Karpas-422 (cell line): Measurements from ENCODE around the gene NEK10. TPM values are rescaled to one million over a fixed set of nuclear protein-coding genes. Genes with fewer than 3 reads are reported as not detected.
A peak's percentile ranks its signal among the peaks of the same experiment; 100 is the strongest.

Experiments
- DNase-seq: peaks from one replicate; pipeline ENCODE4 v3.0.0-alpha.2; 2015
- H2AFZ ChIP-seq: fragments of 200-600 bp; sonication (generic); 2 replicates; pipeline ENCODE4 v1.6.1; 2014; ENCODE audit warnings: antibody characterized with exemption, low read length, mixed read lengths
- H3K27ac ChIP-seq: fragments of 200-600 bp; sonication (generic); 2 replicates; pipeline ENCODE4 v1.5.1; 2014; ENCODE audit warnings: mild to moderate bottlenecking, low read length, moderate library complexity
- H3K27me3 ChIP-seq: fragments of 200-600 bp; sonication (generic); 2 replicates; pipeline ENCODE4 v1.6.1; 2014; ENCODE audit warnings: low read length, mixed read lengths
- H3K36me3 ChIP-seq: fragments of 200-600 bp; sonication (generic); 2 replicates; pipeline ENCODE4 v1.6.1; 2014; ENCODE audit warnings: low read length, mixed read lengths; ENCODE audit not compliant: insufficient read depth
- H3K4me1 ChIP-seq: fragments of 200-600 bp; sonication (generic); 2 replicates; pipeline ENCODE4 v1.6.1; 2014; ENCODE audit warnings: mild to moderate bottlenecking, low read length, mixed read lengths
- H3K4me2 ChIP-seq: fragments of 200-600 bp; sonication (generic); 2 replicates; pipeline ENCODE4 v1.6.1; 2014; ENCODE audit warnings: low read length, low read depth, mild to moderate bottlenecking; ENCODE audit not compliant: poor library complexity, severe bottlenecking
- H3K4me3 ChIP-seq: fragments of 200-600 bp; sonication (generic); 2 replicates; pipeline ENCODE4 v1.5.1; 2014; ENCODE audit warnings: mild to moderate bottlenecking, antibody characterized with exemption, low read length, mixed read lengths
- H3K79me2 ChIP-seq: fragments of 200-600 bp; sonication (generic); 2 replicates; pipeline ENCODE4 v1.6.1; 2014; ENCODE audit warnings: mild to moderate bottlenecking, low read length, mixed read lengths
- H3K9ac ChIP-seq: fragments of 200-600 bp; sonication (generic); 2 replicates; pipeline ENCODE4 v1.6.0; 2014; ENCODE audit warnings: low read length
- H3K9me2 ChIP-seq: fragments of 200-600 bp; sonication (generic), shearing (Covaris generic); replicated peaks from 2 replicates; pipeline ENCODE4 v1.6.0; 2014; ENCODE audit warnings: mild to moderate bottlenecking, low read length, moderate library complexity; ENCODE audit not compliant: insufficient read depth
- H3K9me3 ChIP-seq: fragments of 300-700, 200-600 bp; sonication (generic); 2 replicates; pipeline ENCODE4 v1.6.1; 2014; ENCODE audit warnings: low read length, mixed read lengths
- H4K20me1 ChIP-seq: fragments of 200-600 bp; sonication (generic); 2 replicates; pipeline ENCODE4 v1.6.1; 2014; ENCODE audit warnings: mild to moderate bottlenecking, antibody characterized with exemption, low read length, low read depth; ENCODE audit not compliant: insufficient read depth
- total RNA-seq: library from RNA; depleted of rRNA; stranded (reverse); fragments of >200 nt; shearing (Covaris generic); gene quantifications from 2 replicates; pipeline ENCODE4 v1.2.3, GENCODE V29; 2014; ENCODE audit warnings: low replicate concordance

NEK10 gene
- total RNA-seq, 1 experiment from 2014 or later: 0.34 TPM

DNA sequence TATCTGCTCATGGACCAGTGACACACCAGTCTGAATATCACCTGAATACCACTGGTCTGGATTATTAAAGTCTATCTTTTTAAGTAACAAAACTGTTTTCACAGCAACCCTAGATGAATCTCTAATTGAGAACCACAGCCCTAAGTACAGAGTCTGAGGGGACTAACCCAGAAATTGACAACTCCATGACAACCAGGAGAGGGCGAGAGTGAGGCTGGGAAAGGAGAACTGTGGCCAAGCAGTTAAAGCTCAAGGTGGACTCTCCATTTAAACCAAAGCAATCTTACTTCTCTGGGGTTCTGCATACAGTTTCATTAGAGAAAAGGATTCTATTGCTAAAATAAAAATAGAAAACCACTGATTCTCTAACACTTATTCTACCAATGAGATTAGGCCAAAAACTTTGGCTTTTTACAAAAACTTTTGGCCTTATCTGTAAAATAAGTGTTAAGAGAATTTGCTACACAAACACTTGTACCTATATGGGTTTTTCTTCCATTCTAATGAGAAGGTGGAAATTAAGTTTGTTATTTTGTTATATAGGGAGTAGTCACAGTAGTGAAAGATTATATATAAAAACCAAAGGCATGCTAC is 11.4 kb downstream of the NEK10 start:
- H3K36me3 ChIP-seq: no peaks in the 10 kb centered on the region
- DNase-seq: peak; percentile 86

DNA sequence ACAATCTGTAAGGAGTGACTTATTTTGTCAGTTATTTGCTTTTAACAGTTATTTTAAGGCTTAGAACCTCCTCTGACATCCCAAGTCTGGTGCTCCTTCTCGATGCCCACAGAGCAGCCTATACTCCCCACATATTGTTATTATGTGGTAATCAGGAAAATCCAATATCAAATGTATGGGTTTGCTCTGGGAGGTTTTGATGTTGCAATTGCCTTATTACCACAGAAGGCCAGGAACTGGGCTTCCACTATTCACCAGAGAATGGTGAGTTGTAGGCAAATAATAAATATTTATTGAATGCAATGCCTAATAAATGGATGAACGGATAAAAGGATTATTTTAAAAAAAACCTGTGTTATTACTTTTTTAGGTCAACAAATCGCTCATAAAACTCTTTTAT is 12.2 kb downstream of the NEK10 start:
- no peaks in the 10 kb centered on the region for H3K27me3 ChIP-seq
- H2AFZ ChIP-seq: no peak overlapping the region
- H4K20me1 ChIP-seq: no peaks in the 10 kb centered on the region
- H3K4me2 ChIP-seq: no peak overlapping the region
- DNase-seq: no peak
- no peaks in the 10 kb centered on the region for H3K79me2 ChIP-seq
- H3K9me2 ChIP-seq: no peaks in the 10 kb centered on the region
- peaks cover 23% of the 10 kb centered on the region for H3K4me1 ChIP-seq
- no peak overlapping the region for H3K4me3 ChIP-seq
- no peak overlapping the region for H3K9ac ChIP-seq
- no peaks in the 10 kb centered on the region for H3K36me3 ChIP-seq
- H3K27ac ChIP-seq: no peak overlapping the region
- no peaks in the 10 kb centered on the region for H3K9me3 ChIP-seq

More for the DNA sequence above, 11.4 kb downstream of the NEK10 start:
- Histone ChIP-seq H3K4me1 (peaks cover 27% of the 10 kb centered on the region), H3K4me2 (no peak overlapping the region), H3K27ac (no peak overlapping the region), H3K27me3 (no peaks in the 10 kb centered on the region), H3K79me2 (no peaks in the 10 kb centered on the region), H2AFZ (no peak overlapping the region), H3K9me3 (no peaks in the 10 kb centered on the region), H3K9ac (no peak overlapping the region), H3K9me2 (no peaks in the 10 kb centered on the region), H3K4me3 (no peak overlapping the region), H4K20me1 (no peaks in the 10 kb centered on the region)

DNA sequence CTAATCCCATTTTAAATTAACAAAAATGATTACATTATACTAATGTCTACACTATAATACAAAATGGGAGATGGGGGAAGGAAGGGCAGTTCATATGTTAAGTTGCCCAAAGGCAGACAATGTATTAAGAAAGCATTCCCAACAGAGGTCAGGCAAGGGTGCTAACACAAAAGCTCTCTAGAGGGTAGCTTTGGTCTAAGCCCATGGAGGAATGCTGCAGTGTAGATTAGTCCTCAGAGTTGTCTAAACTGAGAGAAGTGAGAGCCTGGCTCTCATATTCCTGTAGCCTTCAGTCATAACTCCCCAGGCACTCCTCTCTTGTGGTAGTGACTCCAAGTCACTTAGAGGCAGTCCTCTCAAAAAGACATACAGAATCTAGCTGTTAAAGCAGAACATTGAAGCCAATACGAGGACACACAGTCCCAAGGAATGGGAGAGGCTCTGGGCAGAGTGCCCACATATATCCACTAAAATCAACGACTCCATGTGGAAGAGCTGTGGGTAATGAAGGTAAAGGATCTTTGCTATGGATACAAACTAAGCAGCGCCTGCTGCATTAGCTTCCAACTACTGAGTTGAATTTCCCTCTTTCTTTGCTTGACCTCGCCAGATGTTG is 14.5 kb downstream of the NEK10 start:
- Histone ChIP-seq H3K4me2 (no peak overlapping the region), H3K9ac (no peak overlapping the region)

DNA sequence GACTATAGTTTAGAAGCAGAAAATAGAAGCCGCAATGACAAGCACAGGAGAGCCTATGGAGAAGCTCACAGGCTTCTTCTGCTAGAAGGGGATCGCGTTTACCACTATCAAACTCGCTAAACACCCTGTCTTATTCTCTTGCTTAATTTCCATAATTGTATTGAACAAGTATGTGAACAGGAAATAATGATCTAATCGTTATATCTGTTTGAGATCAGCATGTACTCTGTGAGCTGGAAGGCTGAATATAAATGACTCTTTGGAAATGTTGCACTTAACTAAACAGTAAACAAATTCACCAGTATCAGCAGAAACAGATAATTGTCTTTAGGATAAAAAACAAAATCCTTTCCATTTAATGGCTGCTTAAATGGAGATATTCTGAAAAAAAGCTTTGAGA is 15.0 kb downstream of the NEK10 start:
- Histone ChIP-seq H3K4me3 (no peak overlapping the region), H3K4me2 (no peak overlapping the region), H3K4me1 (peaks cover 6% of the 10 kb centered on the region; the same call in 1 of the 2 replicates), H3K36me3 (no peaks in the 10 kb centered on the region), H3K9ac (no peak overlapping the region), H3K27me3 (no peaks in the 10 kb centered on the region), H2AFZ (no peak overlapping the region), H3K9me2 (no peaks in the 10 kb centered on the region), H3K79me2 (no peaks in the 10 kb centered on the region), H4K20me1 (no peaks in the 10 kb centered on the region), H3K27ac (no peak overlapping the region), H3K9me3 (no peaks in the 10 kb centered on the region)
- no peak for DNase-seq

More for the DNA sequence above, 14.5 kb downstream of the NEK10 start:
- Histone ChIP-seq H3K36me3 (no peaks in the 10 kb centered on the region), H3K27ac (no peak overlapping the region), H3K9me3 (no peaks in the 10 kb centered on the region), H3K4me1 (peaks cover 11% of the 10 kb centered on the region), H2AFZ (no peak overlapping the region), H3K27me3 (no peaks in the 10 kb centered on the region), H3K9me2 (no peaks in the 10 kb centered on the region), H3K79me2 (no peaks in the 10 kb centered on the region), H4K20me1 (no peaks in the 10 kb centered on the region), H3K4me3 (no peak overlapping the region)
- DNase-seq: no peak

DNA sequence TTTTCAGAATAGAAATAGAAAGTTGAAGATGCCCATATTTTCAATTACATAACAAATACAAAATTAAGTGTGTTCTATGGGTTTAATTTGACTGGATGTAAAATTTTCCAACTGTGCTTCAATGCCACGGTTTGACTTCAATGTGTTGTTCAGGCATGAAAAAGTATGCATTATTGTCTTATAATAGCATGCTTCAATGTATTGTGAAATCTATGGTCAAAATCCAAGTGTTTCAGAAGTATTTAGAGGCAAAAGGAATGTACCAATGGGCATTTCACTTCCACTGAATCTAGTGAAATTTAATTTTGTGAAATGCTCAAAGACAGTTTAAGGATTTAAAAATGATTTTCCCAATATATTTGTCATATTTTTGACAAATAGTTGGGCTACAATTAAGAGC is 16.0 kb downstream of the NEK10 start:
- H3K79me2 ChIP-seq: no peaks in the 10 kb centered on the region
- H2AFZ ChIP-seq: no peak overlapping the region
- no peaks in the 10 kb centered on the region for H4K20me1 ChIP-seq
- peaks cover 6% of the 10 kb centered on the region; the same call in 1 of the 2 replicates for H3K4me1 ChIP-seq
- no peak overlapping the region for H3K9ac ChIP-seq
- no peaks in the 10 kb centered on the region for H3K27me3 ChIP-seq
- no peaks in the 10 kb centered on the region for H3K9me3 ChIP-seq
- no peaks in the 10 kb centered on the region for H3K9me2 ChIP-seq
- H3K27ac ChIP-seq: no peak overlapping the region
- no peak overlapping the region for H3K4me3 ChIP-seq
- no peak overlapping the region for H3K4me2 ChIP-seq
- H3K36me3 ChIP-seq: no peaks in the 10 kb centered on the region
- no peak for DNase-seq

DNA sequence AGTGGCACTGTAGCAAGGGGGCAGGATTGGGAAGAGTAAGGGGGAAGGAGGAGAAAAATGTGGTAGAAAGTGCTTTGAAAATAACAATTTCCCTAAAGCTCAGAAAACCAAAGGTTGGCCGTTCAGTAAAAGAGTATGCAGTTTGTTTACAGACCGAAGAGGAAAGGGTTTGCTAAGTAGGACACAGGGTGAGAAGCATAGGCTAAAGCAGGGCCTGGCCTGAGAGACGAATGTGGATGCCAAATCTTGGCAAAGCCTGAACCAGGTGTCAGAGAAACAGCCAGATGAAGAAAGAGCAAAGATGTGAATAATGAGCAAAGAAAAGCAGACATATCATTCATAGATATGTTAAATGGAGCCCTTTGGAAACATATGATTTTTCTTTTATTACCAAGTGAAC is 17.1 kb downstream of the NEK10 start:
- Histone ChIP-seq H3K79me2 (no peaks in the 10 kb centered on the region), H3K4me2 (no peak overlapping the region), H3K4me3 (no peak overlapping the region), H3K36me3 (no peaks in the 10 kb centered on the region), H2AFZ (no peak overlapping the region), H3K9me3 (no peaks in the 10 kb centered on the region), H4K20me1 (no peaks in the 10 kb centered on the region), H3K9ac (no peak overlapping the region), H3K4me1 (peaks cover 6% of the 10 kb centered on the region; the same call in 1 of the 2 replicates), H3K9me2 (no peaks in the 10 kb centered on the region), H3K27ac (no peak overlapping the region), H3K27me3 (no peaks in the 10 kb centered on the region)
- DNase-seq: no peak

DNA sequence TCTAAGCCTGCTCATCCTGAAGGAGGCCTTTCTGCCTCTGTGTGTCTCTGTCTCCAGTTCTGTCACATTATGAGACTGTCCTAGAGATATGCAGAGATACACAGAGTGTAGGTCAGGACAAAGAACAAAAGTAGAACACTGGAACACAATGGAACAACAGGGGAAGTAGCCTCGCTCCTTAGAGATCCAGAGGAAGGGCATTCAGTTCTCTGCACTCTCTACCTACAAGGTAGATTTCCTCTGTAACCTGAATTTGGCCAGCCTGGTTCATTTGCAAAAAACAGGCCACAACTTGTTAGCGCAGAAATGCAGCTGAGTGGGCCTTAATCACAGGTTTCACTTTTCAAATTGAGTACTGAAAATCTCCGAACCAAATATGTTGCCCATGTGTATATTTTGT is 19.4 kb downstream of the NEK10 start:
- no peak for DNase-seq
- no peaks in the 10 kb centered on the region for H3K9me3 ChIP-seq
- no peak overlapping the region for H3K4me3 ChIP-seq
- no peak overlapping the region for H2AFZ ChIP-seq
- H3K9me2 ChIP-seq: no peaks in the 10 kb centered on the region
- peaks cover 6% of the 10 kb centered on the region; the same call in 1 of the 2 replicates for H3K4me1 ChIP-seq
- H3K79me2 ChIP-seq: no peaks in the 10 kb centered on the region
- H3K4me2 ChIP-seq: no peak overlapping the region
- no peaks in the 10 kb centered on the region for H3K27me3 ChIP-seq
- H3K9ac ChIP-seq: no peak overlapping the region
- no peak overlapping the region for H3K27ac ChIP-seq
- H4K20me1 ChIP-seq: no peaks in the 10 kb centered on the region
- H3K36me3 ChIP-seq: no peaks in the 10 kb centered on the region

DNA sequence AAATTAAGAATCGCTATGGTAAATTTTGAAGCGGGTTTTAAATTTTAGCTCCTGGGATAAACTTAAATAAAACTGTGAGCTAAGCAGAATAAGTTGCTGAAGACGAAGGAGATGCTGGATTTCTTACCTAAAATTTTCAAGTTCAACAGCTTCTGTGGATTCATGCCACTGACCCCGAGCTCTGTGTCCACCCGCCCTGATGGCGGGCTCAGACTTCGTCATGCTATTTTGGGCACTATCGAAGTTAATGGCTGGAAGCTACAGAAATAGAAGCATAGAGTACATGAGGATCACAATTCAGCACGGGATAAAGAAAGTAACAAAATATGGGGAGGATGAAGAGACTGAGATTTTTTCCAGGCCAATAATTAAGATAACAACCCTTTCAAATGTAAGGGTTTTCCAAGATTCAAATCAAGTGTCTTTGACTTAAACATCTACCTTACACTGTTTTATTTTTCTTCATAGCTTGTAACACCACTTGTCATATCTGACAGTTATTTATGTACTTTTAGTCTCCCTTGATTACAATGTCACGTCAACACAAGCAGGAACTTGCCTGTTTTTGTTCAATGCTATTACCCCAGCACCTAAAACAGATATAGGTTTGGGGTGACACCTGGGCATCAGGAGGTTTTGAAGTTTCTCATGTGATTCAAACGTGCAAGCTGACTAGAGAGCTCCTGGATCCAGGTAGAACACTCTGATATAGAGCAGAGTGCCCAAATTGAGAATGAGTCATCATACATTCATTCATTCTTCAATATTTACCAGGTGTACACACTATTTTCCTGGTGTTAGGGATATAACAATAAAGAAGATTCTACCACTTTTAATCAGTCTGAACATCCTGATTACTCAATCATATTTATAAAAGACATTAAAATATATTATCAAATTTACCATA is 23.0 kb downstream of the NEK10 start:
- H2AFZ ChIP-seq: no peak overlapping the region
- DNase-seq: no peak

More for the DNA sequence above, 23.0 kb downstream of the NEK10 start:
- Histone ChIP-seq H3K9me3 (no peaks in the 10 kb centered on the region), H3K9me2 (no peaks in the 10 kb centered on the region), H3K4me3 (no peak overlapping the region), H3K27ac (no peak overlapping the region), H3K36me3 (no peaks in the 10 kb centered on the region), H3K4me1 (peaks cover 6% of the 10 kb centered on the region; the same call in 1 of the 2 replicates), H3K4me2 (no peak overlapping the region), H3K9ac (no peak overlapping the region), H4K20me1 (no peaks in the 10 kb centered on the region), H3K27me3 (no peaks in the 10 kb centered on the region), H3K79me2 (no peaks in the 10 kb centered on the region)
